Caco-2 (cell line): ENCODE data around the gene SLC14A1. TPM values are rescaled to one million over a fixed set of nuclear protein-coding genes. Genes with fewer than 3 reads are reported as not detected.

Source experiments
- BruUV-seq: library from RNA; stranded (reverse); fragments of 400-500 nt; replicated peaks from 2 replicates; lab custom pipeline; 2021; lab: Mats Ljungman, UMichigan
- CTCF ChIA-PET: fragments of 300-600 bp; sonication (Branson Sonifier 250); formaldehyde crosslinking; loops from one replicate; lab custom pipeline; 2022; ENCODE audit warnings: antibody characterized with exemption; lab: Charles Lee
- POLR2A ChIA-PET: fragments of 300-600 bp; sonication (Branson Sonifier 250); formaldehyde crosslinking; loops from one replicate; lab custom pipeline; 2022; ENCODE audit warnings: antibody characterized with exemption; lab: Charles Lee
- DNase-seq, 2 experiments: peaks; one replicate each; pipeline versions ENCODE4 v3.0.0 to v3.0.0-alpha.2; 2020 to 2022
- H3K27me3 ChIP-seq: replicated peaks from 2 replicates; pipeline ENCODE4 v1.6.0; 2011; ENCODE audit warnings: low read length; ENCODE audit not compliant: control insufficient read depth, insufficient read depth
- H3K36me3 ChIP-seq: 2 replicates; pipeline ENCODE4 v1.5.1; 2011; ENCODE audit warnings: low read length; ENCODE audit not compliant: control insufficient read depth, insufficient read depth
- H3K4me1 ChIP-seq: fragments of 250-450 bp; sonication (Bioruptor Pico); 2 replicates; pipeline ENCODE4 v1.5.1; 2020; ENCODE audit warnings: mild to moderate bottlenecking
- H3K4me3 ChIP-seq: 2 replicates; pipeline ENCODE4 v1.5.1; 2011; ENCODE audit warnings: low read depth, mild to moderate bottlenecking, control low read depth, low read length
- H3K9me3 ChIP-seq: fragments of 250-450 bp; sonication (Bioruptor Pico); 2 replicates; pipeline ENCODE4 v1.5.1; 2020; ENCODE audit warnings: mild to moderate bottlenecking, moderate library complexity
- H3K27ac Mint-ChIP-seq: one replicate; pipeline ENCODE4 v1.8.0; 2022; ENCODE audit warnings: mixed read lengths; ENCODE audit not compliant: unreplicated experiment
- H3K27me3 Mint-ChIP-seq: one replicate; pipeline ENCODE4 v1.8.0; 2022; ENCODE audit warnings: mixed read lengths; ENCODE audit not compliant: insufficient read depth, unreplicated experiment
- H3K36me3 Mint-ChIP-seq: one replicate; pipeline ENCODE4 v1.8.0; 2022; ENCODE audit warnings: mild to moderate bottlenecking, mixed read lengths; ENCODE audit not compliant: insufficient read depth, unreplicated experiment
- H3K4me1 Mint-ChIP-seq: one replicate; pipeline ENCODE4 v1.8.0; 2022; ENCODE audit warnings: low read depth, mixed read lengths; ENCODE audit not compliant: unreplicated experiment
- H3K4me3 Mint-ChIP-seq: one replicate; pipeline ENCODE4 v1.8.0; 2022; ENCODE audit warnings: mild to moderate bottlenecking, moderate library complexity, mixed read lengths; ENCODE audit not compliant: unreplicated experiment
- H3K9me3 Mint-ChIP-seq: one replicate; pipeline ENCODE4 v1.8.0; 2022; ENCODE audit warnings: mixed read lengths; ENCODE audit not compliant: unreplicated experiment
- CTCF ChIP-seq, 2 experiments: fragments of 200-600 bp in 1 of 2; IDR thresholded peaks; 1 replicate in 1 of 2; 2 replicates in 1 of 2; pipeline versions ENCODE4 v1.5.1 to v1.8.0; 2011 to 2022; ENCODE audit warnings: antibody characterized with exemption in 1 of 2, control low read depth in 1 of 2, inconsistent platforms in 1 of 2, low read depth in 1 of 2, low read length in 1 of 2, mild to moderate bottlenecking in 1 of 2, moderate library complexity in 1 of 2; ENCODE audit not compliant: insufficient read depth in 1 of 2, severe bottlenecking in 1 of 2, unreplicated experiment in 1 of 2
- intact Hi-C: fragments of 100-400 bp; cut with micrococcal nuclease; formaldehyde crosslinking; loops from one replicate; pipeline ENCODE4 v1.10.0; 2022; ENCODE audit not compliant: unreplicated experiment
- total RNA-seq: library from RNA; stranded (reverse); gene quantifications from 2 replicates; pipeline ENCODE4 v1.2.3, GENCODE V29; 2022

SLC14A1 gene
- total RNA-seq, 1 experiment from 2014 or later: not detected

- Mint-ChIP-seq H3K4me3 (no peak overlapping the region), H3K9me3 (peaks cover 15% of the 10 kb centered on the region), H3K27me3 (no peaks in the 10 kb centered on the region), H3K36me3 (no peaks in the 10 kb centered on the region), H3K4me1 (no peaks in the 10 kb centered on the region), H3K27ac (no peak overlapping the region)
- CTCF ChIA-PET: no interaction called here
- BruUV-seq: no TSS peak
- DNase-seq: no peak
- H3K4me3 ChIP-seq: no peak overlapping the region
- H3K27me3 ChIP-seq: no peaks in the 10 kb centered on the region
- H3K4me1 ChIP-seq: no peaks in the 10 kb centered on the region
- intact Hi-C loops: no loop called here
- TF ChIP-seq CTCF (IDR thresholded peaks at IDR 0.05; ENCODE audit: insufficient read depth in 1 of 2, low read depth in 1 of 2, low read length in 1 of 2, severe bottlenecking in 1 of 2, unreplicated experiment in 1 of 2): no peak
- H3K36me3 ChIP-seq: no peaks in the 10 kb centered on the region
- no peaks in the 10 kb centered on the region for H3K9me3 ChIP-seq
- POLR2A ChIA-PET: no interaction called here
These were observed 47.9 kb downstream of the SLC14A1 start for GRCh38 chr18:45771587-45772480.

- H3K27me3 Mint-ChIP-seq: no peaks in the 10 kb centered on the region
- ChIA-PET CTCF (no interaction called here), POLR2A (no interaction called here)
- intact Hi-C loops: no loop called here
- Histone ChIP-seq H3K4me1 (no peaks in the 10 kb centered on the region), H3K36me3 (no peaks in the 10 kb centered on the region), H3K4me3 (no peak overlapping the region), H3K9me3 (no peaks in the 10 kb centered on the region), H3K27me3 (no peaks in the 10 kb centered on the region)
- H3K36me3 Mint-ChIP-seq: no peaks in the 10 kb centered on the region
- TF ChIP-seq CTCF (IDR thresholded peaks at IDR 0.05; ENCODE audit: insufficient read depth in 1 of 2, low read depth in 1 of 2, low read length in 1 of 2, severe bottlenecking in 1 of 2, unreplicated experiment in 1 of 2): no peak
- DNase-seq: no peak
- H3K4me3 Mint-ChIP-seq: no peak overlapping the region
- no TSS peak for BruUV-seq
- no peak overlapping the region for H3K27ac Mint-ChIP-seq
- H3K4me1 Mint-ChIP-seq: no peaks in the 10 kb centered on the region
- peaks cover 14% of the 10 kb centered on the region for H3K9me3 Mint-ChIP-seq
These were observed 50.1 kb downstream of the SLC14A1 start for GRCh38 chr18:45774065-45774521.

- CTCF ChIA-PET: no interaction called here
- BruUV-seq: no TSS peak
- Mint-ChIP-seq H3K36me3 (no peaks in the 10 kb centered on the region), H3K4me1 (no peaks in the 10 kb centered on the region), H3K27me3 (no peaks in the 10 kb centered on the region), H3K4me3 (no peak overlapping the region), H3K9me3 (peaks cover 2% of the 10 kb centered on the region), H3K27ac (no peak overlapping the region)
- intact Hi-C loops: no loop called here
- H3K36me3 ChIP-seq: no peaks in the 10 kb centered on the region
- no peak overlapping the region for H3K4me3 ChIP-seq
- TF ChIP-seq CTCF (IDR thresholded peaks at IDR 0.05; ENCODE audit: insufficient read depth in 1 of 2, low read depth in 1 of 2, low read length in 1 of 2, severe bottlenecking in 1 of 2, unreplicated experiment in 1 of 2): no peak
- H3K9me3 ChIP-seq: no peaks in the 10 kb centered on the region
- DNase-seq: no peak
- H3K27me3 ChIP-seq: no peaks in the 10 kb centered on the region
- POLR2A ChIA-PET: no interaction called here
- no peaks in the 10 kb centered on the region for H3K4me1 ChIP-seq
These were observed 51.3 kb downstream of the SLC14A1 start for GRCh38 chr18:45775241-45775676.
